Measurements from ENCODE around the gene PCDHGA11.

DNA sequence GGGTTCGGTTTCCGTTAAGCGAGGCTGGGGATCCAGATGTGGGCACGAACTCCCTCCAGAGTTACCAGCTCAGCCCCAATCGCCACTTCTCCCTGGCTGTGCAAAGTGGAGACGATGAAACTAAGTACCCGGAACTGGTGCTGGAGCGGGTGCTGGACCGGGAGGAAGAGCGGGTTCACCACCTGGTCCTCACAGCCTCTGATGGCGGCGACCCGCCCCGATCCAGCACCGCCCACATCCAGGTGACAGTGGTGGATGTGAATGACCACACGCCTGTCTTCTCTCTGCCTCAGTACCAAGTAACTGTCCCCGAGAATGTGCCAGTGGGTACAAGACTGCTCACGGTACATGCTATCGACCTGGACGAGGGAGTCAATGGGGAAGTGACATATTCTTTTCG is 37.5 kb upstream of the PCDHGA11 start:
- TF ChIP-seq, protein P1, sequence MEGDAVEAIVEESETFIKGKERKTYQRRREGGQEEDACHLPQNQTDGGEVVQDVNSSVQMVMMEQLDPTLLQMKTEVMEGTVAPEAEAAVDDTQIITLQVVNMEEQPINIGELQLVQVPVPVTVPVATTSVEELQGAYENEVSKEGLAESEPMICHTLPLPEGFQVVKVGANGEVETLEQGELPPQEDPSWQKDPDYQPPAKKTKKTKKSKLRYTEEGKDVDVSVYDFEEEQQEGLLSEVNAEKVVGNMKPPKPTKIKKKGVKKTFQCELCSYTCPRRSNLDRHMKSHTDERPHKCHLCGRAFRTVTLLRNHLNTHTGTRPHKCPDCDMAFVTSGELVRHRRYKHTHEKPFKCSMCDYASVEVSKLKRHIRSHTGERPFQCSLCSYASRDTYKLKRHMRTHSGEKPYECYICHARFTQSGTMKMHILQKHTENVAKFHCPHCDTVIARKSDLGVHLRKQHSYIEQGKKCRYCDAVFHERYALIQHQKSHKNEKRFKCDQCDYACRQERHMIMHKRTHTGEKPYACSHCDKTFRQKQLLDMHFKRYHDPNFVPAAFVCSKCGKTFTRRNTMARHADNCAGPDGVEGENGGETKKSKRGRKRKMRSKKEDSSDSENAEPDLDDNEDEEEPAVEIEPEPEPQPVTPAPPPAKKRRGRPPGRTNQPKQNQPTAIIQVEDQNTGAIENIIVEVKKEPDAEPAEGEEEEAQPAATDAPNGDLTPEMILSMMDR (IDR thresholded peaks at IDR 0.05; ENCODE audit: low read depth, low read length), result no peak
- TF ChIP-seq EZH2phosphoT487 (IDR thresholded peaks at IDR 0.05; ENCODE audit: low read depth), result no peak
